H1 (cell line): ENCODE results near the gene ZNF625.

Source experiments
- BRCA1 ChIP-seq: IDR thresholded peaks from 2 replicates; pipeline ENCODE4 v1.6.1; 2012; ENCODE audit warnings: low read depth, low read length, improper control_type of control experiment
- CREB1 ChIP-seq: IDR thresholded peaks from 2 replicates; pipeline ENCODE4 v1.6.1; 2012; ENCODE audit warnings: inconsistent platforms
- GTF2F1 ChIP-seq: IDR thresholded peaks from 2 replicates; pipeline ENCODE4 v1.6.1; 2012; ENCODE audit warnings: low read depth, low read length, improper control_type of control experiment, borderline replicate concordance
- RAD21 ChIP-seq, 2 experiments: IDR thresholded peaks in 1 of 2; conservative IDR thresholded peaks in 1 of 2; 2 replicates each; pipeline ENCODE4 v1.6.1; 2011; ENCODE audit warnings: low read depth in 2 of 2, low read length in 2 of 2, improper control_type of control experiment in 1 of 2, inconsistent platforms in 1 of 2, mild to moderate bottlenecking in 1 of 2, moderate library complexity in 1 of 2
- TF ChIP-seq, protein P1 (sequence below), 3 experiments: IDR thresholded peaks; 1 replicate in 2 of 3; 2 replicates in 1 of 3; pipeline versions ENCODE4 v1.5.1 to v1.6.1; 2011; ENCODE audit warnings: low read length in 3 of 3, mild to moderate bottlenecking in 3 of 3, inconsistent platforms in 2 of 3, low read depth in 1 of 3, moderate library complexity in 1 of 3; ENCODE audit not compliant: insufficient read depth in 1 of 3; ENCODE audit errors: control extremely low read depth in 1 of 3

DNA sequence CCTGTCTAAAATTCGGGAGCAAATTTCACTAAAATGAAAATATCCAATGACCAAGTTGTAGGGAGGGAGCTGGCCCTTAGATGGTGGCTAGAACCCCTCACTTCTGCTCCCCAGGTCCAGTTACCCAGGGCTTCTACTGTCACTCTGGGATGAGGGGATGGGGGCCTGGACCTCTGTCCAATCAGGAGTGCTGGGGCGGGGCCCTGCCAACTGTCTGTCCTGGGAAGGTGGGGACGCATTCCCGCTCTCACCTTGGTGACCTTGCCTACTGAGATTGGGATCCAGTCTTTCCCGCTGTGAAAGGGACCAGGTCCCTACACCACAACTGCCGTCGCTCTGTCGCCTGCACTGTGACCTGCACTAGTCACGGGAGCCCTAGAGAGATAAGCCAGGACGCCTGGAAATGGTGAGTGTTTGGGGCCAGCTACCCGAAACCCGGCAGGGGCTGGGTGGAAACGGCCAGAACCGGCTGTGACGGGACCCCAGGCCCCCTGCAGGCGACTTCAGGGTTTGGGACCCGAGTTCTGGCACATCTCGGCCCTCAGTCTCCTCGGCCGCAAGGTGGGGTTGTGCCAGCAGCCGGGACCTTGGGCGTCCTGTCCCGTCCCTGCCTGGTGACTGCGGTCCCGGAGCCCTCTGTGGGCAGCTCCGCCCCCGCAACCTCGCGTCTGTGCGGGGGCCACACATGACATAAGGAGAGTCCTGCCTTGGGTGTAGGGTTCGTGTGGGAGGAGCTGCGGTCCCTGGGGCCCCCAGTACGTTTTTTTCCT lies 39.1 kb downstream of the ZNF625 start:
- no peak for TF ChIP-seq BRCA1
- TF ChIP-seq, protein P1, sequence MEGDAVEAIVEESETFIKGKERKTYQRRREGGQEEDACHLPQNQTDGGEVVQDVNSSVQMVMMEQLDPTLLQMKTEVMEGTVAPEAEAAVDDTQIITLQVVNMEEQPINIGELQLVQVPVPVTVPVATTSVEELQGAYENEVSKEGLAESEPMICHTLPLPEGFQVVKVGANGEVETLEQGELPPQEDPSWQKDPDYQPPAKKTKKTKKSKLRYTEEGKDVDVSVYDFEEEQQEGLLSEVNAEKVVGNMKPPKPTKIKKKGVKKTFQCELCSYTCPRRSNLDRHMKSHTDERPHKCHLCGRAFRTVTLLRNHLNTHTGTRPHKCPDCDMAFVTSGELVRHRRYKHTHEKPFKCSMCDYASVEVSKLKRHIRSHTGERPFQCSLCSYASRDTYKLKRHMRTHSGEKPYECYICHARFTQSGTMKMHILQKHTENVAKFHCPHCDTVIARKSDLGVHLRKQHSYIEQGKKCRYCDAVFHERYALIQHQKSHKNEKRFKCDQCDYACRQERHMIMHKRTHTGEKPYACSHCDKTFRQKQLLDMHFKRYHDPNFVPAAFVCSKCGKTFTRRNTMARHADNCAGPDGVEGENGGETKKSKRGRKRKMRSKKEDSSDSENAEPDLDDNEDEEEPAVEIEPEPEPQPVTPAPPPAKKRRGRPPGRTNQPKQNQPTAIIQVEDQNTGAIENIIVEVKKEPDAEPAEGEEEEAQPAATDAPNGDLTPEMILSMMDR (IDR thresholded peaks at IDR 0.05; ENCODE audit: control extremely low read depth in 1 of 3, insufficient read depth in 1 of 3, low read depth in 1 of 3, low read length in 3 of 3), result no peak
- no peak for TF ChIP-seq RAD21 (IDR thresholded peaks at IDR 0.05 in 1 of 2, conservative IDR thresholded peaks at IDR 0.05 in 1 of 2; ENCODE audit: low read depth in 2 of 2, low read length in 2 of 2)
- TF ChIP-seq CREB1, result no peak
- TF ChIP-seq GTF2F1, result no peak
